AG08395 (cell line): Measurements from ENCODE around the gene ARHGAP6.
"Not testable (repeated sequence)": the region's sequence is repeated elsewhere in the genome, so short reads cannot be mapped to it uniquely, and the experiment has no call there.

ENCODE experiments used
- DNase-seq: peaks from one replicate; pipeline ENCODE4 v3.0.0; 2012; ENCODE audit warnings: mixed read lengths, low spot score

Gene ARHGAP6

GRCh38 chrX:11525685-11526084 is 140.0 kb downstream of the ARHGAP6 start:
- no peak for DNase-seq

- DNase-seq: not testable (repeated sequence)
Observed at GRCh38 chrX:11519234-11519633, 146.5 kb downstream of the ARHGAP6 start.

DNA sequence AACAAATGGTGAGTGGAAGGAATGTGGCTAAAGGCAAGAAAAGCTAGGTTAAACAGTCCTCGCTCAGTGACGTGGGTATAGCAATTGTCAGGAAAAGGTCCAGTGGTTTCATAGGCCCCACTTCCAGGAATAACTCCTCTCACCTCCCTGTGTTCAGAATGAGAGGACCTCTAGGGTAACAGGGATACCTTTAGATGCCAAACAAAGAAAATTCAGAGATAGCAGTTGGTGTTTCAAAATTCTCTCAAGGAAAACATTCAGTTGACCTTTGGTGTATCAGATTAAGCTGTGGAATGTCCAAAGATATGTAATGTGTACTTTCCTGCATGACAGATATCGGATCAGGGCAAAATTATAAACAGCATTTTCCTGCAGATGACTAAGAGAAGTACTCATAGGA is 155.9 kb downstream of the ARHGAP6 start:
- no peak for DNase-seq

DNA sequence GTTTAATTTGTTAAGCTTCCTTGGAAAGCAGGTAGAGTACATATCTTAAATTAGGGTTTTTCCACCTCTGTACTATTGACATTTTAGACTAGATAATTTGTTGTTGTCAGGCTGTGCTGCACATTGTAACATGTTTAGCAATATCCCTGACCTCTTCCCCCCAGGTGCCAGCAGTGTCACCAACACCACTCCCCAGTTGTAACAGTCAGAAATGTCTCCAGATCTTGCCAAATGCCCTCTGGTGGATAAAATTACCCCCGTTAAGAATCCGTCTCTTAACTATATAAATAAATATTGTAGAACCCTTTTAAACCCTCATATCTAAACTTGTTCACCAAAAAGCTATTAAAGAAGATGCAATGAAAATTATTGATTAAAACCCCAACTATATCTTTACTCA is 161.5 kb downstream of the ARHGAP6 start:
- DNase-seq: no peak

- peak; percentile 21 for DNase-seq
Observed at GRCh38 chrX:11499076-11500044, 166.4 kb downstream of the ARHGAP6 start.

DNA sequence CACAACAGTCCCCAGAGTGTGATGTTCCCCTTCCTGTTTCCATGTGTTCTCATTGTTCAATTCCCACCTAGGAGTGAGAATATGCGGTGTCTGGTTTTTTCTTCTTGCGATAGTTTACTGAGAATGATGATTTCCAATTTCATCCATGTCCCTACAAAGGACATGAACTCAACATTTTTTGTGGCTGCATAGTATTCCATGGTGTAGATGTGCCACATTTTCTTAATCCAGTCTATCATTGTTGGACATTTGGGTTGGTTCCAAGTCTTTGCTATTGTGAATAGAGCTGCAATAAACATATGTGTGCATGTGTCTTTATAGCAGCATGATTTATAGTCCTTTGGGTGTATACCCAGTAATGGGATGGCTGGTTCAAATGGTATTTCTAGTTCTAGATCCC is 174.3 kb downstream of the ARHGAP6 start:
- DNase-seq: not testable (repeated sequence)

GRCh38 chrX:11484290-11484689 is 181.4 kb downstream of the ARHGAP6 start:
- no peak for DNase-seq

DNA sequence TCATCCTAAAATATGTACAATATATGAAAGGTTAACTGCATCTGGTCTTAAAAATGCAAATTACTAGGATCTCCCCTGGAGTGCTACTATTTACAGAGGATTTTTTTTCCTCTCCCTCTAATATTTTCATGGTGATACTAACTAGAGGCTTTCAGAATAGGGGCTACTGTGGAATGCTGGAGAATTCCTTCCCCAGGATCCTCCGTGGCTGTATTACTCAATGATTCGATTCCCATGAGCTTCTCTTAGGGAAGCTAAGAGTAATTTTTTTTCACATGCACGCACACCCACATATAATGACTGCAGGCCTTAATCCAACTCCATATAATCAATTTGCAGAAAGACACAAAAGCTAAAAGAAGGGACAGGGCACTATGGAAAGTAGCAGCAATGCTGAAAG is 184.7 kb downstream of the ARHGAP6 start:
- no peak for DNase-seq

DNA sequence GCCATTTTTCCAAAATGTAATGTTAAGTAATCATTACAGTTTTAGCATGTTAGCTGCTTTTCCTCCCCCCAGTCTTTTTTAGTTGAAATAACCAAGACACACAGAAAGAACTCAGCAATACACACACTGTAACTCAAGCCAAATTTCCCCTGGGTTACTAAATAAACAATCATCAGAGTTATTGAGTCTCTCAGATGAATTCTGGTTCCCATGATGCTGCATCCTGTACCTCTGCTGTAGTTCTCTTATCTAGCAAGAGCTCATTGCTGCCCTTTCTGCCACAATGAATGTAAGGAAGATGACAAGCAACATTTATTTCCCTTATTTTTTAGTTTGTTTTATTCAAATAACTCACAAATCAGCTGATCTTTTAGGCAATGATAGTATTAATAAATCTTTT is 185.1 kb downstream of the ARHGAP6 start:
- no peak for DNase-seq

- no peak for DNase-seq
Observed at GRCh38 chrX:11478911-11479310, 186.8 kb downstream of the ARHGAP6 start.

GRCh38 chrX:11478026-11478425 is 187.7 kb downstream of the ARHGAP6 start:
- DNase-seq: no peak

DNA sequence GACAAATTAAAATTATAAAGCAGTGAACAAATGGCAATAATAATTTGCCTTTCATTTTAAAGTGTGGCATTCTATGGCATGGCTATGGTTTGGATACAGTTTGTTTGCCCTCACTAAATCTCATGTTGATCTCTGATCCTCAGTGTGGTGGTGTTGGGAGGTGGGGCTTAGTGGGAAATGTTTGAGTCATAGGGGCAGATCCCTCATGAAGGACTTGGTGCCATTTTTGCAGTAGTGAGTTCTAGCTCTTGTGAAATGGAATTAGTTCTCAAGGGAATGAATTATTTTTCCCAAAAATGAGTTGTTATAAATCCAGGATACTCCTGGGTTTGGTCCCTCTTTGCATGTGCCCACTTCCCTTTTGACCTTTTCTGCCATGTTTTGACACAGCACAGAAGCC is 191.1 kb downstream of the ARHGAP6 start:
- DNase-seq: no peak

DNA sequence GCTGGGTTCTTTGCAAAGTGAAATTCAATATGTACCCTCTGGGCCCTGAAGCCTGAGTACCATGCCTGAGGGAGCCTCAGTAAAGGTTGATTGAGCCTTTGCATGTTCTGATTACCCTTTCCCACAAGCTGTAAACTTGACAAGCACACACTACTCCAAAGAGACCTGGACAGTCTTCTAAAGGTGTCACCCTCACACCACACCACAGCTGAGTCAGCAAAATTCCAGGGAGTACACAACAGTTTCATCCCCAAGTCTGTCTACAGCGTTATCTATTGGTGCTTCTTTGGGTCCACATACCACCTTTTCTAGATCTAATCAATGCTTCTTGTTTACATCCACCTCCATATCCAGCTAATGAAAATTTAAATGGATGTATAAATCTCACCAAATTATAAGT is 191.7 kb downstream of the ARHGAP6 start:
- DNase-seq: no peak

DNA sequence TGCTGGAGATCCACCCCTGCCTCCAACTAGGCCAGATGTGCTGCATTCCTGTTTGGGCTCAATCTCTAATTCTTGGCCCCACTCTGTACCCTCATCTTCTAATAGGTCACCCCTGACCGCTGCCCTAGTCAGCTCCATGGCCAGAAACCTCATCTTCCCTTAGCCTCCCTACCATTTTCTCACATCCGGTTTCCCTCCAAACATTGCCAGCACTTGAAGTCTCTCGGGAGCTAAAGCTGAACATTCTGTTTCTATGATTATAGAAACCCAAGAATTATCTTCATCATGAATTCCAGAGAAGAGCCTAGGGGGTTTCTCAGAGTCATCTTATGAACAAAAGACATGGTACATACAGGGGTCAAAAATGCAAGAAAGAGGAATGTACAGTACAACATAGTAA is 192.8 kb downstream of the ARHGAP6 start:
- no peak for DNase-seq

DNA sequence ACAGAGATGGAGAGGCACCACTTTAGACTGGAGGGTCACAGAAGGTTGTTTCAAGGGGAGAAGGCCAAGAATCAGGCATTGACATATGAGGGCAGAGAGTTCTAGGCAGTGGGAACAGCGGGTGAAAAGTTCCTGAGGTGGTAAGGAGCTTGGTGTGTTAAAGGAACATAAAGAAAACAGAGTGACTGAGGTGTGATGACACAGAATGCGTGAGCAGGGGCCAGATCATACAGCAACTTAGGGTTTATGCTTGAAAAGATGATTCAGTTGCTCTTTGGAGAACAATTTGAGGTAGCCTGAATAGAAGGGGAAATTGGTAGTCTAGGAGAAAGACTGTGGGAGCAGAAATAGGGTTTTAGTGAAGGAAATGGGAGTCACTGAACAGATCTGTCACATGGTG is 193.3 kb downstream of the ARHGAP6 start:
- DNase-seq: no peak

- peak; percentile 34 for DNase-seq
Observed at GRCh38 chrX:11470250-11470974, 195.3 kb downstream of the ARHGAP6 start.

DNA sequence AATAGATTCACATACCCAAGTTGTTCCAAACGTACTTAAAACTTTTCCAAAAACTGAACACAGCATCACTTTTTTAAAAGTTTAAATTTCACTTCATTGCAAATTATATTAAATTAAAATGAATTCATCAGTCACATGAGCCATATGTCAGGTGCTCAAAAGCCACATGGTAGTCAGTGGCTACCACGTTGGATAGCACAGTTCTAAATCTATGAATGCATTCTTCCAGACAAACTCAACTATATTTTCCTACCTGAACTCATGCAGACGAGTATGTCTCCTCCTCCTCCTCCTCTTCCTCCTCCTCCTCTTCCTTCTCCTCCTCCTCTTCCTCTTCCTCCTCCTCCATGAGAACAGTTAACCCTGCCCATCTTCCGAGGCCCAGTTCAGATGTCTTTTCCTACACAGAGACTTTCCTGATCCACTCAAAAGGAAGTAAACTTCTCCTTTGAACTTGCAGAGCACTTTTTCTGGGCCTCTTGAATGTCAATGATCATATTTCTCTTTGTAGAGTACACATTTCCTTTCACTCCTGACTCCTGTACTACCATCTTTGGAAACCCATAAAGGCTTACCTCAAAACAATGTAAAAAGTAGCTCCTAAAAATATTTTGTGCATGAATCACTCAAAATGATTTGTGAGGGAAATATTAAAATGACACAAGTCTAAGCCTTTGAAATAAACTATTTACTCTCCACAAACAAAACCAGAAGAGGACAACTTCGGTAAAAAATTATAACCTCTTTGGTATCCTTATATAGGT is 199.9 kb downstream of the ARHGAP6 start:
- DNase-seq: no peak

GRCh38 chrX:11464836-11465463 is 200.8 kb downstream of the ARHGAP6 start:
- DNase-seq: no peak

GRCh38 chrX:11464380-11464779 is 201.3 kb downstream of the ARHGAP6 start:
- no peak for DNase-seq

DNA sequence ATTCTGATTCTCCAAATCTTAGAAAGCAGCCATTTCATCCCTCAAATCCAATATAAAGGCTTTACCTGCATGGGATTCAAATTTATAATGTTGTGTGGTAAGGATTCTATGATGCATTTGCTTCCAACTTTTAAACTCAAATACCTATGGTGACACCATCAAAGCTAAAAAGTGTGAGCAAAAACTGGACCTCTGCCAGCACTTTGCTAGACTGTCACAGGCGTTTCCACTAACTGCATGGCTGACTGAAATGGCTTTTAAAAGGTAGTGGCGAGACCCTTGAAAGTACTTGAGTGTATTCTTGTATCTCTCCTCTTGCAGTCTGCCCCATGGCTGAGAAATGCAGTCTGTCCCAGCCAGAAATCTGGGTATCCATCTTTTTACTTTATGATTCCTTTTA is 203.1 kb downstream of the ARHGAP6 start:
- no peak for DNase-seq

- no peak for DNase-seq
Observed at GRCh38 chrX:11462136-11462535, 203.6 kb downstream of the ARHGAP6 start.
